GM15510 (cell line): ENCODE results near the gene PRKX.

Experiments
- POLR2A ChIP-seq: IDR thresholded peaks from 3 replicates; pipeline ENCODE4 v1.6.1; 2011; ENCODE audit warnings: borderline replicate concordance; ENCODE audit not compliant: insufficient read length; ENCODE audit errors: extremely low read depth

Gene PRKX

DNA sequence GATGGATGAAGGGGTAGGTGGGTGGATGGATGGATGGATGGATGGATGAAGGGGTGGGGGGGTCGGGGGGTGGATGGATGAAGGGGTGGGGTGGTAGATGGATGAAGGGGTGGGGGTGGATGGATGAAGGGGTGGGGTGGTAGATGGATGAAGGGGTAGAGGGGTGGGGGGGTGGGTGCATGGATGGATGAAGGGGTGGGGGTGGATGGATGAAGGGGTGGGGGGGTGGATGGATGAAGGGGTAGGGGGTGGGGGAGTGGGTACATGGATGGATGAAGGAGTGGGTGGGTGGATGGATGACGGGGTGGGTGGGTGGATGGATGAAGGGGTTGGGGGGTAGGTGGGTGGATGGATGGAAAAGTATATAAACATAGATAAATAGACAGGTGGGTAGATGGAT lies 74.2 kb downstream of the PRKX start:
- no peak for TF ChIP-seq POLR2A

DNA sequence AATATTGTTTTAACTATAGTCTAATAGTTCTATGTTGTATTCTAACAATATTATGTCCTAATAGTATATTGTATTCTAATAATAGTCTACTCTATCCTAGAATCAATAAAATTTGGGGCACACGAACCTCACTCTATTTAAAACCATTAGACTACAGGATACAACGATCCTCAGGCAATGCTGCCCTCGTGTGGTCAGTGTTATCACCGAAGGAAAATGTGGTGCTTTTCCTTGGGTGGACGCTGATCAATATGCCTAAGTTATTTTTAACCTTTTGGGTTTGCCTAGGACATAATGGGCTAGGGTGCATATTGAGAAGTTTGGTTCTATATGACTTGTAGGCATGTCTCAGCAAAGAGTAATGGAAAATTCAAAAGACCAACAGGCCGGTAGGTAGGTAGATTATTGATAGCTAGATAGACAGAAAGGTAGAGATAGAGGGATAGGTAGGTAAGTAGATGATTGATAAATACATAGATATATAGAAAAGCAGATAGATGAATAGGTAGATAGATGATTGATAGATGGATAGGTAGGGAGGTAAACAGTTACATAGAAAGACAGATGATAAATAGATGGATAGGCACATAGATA lies 75.1 kb downstream of the PRKX start:
- no peak for TF ChIP-seq POLR2A

DNA sequence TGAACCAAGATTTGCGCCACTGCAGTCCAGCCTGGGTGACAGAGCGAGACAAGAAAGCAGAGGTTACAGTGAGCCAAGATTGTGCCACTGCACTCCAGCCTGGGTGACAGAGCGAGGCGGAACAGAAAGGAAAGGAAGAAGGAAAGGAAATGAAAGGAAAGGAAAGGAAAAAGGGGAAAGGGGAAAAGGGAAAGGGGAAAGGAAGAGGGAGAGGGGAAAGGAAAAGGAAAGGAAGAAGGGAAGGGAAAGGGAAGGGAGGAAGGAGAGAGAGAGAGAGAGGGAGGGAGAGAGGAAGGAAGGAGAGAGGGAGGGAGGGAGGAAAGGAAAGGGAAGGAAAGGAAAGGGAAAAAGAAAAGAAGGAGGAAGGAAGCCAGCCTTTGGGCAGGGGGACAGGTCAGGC lies 76.6 kb downstream of the PRKX start:
- TF ChIP-seq POLR2A: no peak

DNA sequence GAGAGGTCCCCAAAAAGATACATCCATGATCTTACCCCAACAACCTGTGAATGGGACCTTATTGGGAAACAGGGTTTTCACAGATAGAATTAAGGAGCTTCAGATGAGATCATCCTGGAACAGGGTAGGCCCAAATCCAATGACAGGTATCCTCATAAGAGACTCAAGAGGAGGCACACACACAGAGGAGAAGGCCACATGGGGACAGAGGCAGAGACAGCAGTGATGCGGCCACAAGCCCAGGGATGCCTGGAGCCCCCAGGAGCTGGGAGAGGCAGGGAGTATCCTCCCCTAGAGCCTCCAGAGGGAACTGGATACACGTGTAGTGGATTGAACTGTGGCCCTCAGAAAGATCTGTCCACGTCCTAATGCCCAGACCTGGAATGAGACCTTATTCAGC lies 82.3 kb downstream of the PRKX start:
- no peak for TF ChIP-seq POLR2A

DNA sequence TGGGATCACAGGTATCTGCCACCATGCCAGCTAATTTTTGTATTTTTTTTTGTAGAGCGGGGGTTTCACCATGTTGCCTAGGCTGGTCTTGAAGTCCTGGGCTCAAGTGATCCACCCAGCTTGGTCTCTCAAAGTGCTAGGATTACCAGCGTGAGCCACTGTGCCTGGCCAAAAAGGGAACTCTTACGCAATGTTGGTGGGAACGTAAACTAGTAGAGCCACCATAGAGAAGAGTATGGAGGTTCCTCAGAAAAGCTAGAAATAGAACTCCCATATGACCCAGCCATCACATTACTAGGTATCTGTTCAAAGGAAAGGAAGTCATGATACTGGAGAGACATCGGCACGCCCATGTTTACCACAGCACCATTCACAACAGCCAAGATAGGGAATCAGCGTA lies 85.9 kb downstream of the PRKX start:
- no peak for TF ChIP-seq POLR2A

DNA sequence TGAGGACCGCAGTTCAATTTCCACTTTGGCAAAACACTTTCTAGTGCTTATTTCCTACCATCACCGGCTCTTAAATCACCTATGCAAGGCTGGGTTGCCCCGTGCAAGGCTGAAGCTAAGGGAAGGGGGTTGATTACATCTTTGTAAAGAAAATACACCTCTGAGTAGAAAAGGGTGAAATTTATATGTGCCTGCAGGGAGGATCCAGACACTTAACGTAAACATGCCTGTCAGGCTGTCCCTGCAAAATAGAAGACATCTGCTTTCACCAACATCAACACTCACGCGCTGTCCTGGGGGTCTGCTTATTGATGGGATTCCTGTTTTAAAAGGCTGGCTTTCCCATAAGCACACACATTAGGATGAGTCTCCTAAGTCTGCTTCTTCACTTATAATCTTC lies 92.0 kb downstream of the PRKX start:
- no peak for TF ChIP-seq POLR2A

DNA sequence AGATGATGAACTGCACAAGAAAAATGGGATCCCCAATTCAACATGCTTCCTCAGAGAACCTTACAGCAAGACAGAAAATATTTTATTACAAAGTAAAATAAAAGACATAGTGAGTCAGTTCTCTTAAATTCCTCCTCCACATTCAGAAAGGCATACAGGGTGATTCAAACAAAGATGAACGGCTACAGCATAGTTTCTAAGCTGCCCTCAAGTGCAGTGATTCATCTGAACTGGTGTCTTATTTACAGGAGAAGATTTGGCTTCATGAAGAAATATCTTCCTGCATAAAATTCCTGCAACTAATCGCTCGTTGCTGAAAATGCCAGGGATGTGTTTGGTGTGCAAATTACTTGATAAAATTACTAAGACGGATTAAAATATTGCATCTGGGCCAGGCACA lies 103.6 kb downstream of the PRKX start:
- TF ChIP-seq POLR2A: no peak

DNA sequence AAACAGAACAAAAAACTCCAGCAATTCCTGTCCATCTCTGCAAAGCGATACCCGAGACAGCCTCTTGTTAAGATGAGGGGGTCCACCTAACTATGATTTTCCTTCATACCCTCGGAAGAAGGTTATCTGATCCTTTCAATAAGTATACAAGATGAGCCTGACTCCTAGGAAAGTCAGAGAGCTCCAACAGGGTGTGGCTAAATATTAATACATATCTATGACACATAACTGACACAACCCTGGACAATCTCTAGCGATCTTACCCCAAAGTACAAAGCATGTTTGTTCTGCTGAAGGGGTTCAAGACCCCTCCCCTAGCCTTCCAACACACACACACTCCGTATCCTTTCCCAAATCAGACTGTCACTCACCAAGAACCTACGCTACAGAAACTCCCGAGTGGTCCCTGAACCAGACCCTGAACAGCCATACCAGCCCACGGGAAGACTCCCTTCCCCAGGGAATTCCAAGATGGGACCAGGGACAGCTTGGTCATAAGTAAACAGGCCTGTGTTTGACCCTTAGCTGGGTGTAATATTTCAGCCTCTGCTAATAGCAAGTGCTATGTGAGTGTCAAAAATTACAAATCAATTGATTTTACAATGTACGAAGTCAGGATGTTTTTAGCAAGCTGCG lies 110.3 kb downstream of the PRKX start:
- TF ChIP-seq POLR2A: no peak

DNA sequence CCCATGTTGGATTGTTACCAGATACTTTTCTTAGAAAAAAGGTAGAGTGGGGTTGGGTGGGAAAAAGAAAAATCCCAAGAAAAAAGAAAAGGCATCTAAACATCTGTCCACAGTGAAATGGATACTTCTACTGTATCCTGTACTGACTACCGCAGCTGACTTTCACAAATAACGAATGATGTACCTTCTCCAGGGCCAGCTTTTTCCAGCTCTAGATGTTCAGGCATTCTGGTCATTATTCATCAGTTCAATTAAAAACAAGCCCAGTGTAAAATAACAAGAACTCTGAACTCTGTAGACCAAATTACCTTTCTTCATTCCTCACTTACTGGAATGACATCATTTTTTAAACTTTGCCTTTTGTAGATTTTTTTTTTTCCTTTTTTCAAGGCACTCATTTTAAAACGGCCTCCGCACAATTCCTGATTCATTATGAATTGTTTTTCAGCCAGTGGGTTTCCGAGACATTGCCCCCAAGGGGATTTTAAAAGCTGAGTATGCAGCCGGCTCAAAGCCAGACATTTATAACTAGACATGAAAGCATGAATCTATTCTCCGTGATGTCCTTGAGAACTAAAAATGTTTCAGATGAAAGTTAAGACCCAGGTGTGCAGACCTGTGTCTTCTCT lies 113.5 kb downstream of the PRKX start:
- TF ChIP-seq POLR2A: no peak

DNA sequence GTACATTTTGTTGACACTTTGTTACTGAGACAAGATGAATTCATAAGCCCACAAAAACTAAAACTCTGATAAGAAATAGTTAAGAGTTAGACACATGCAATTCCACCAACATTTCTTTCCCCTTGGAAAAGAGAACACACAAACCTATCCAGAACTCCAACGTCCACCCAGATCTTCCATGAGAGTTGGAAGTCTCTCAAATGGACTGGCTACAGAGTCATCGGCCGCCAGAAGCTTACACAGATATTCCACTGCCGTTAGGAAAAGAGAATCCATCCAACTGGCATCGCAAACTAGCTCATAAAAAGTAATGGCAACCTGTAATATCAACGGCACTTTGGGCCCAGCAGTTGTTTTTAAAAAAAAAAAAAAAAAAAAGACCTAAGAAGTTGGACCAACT lies 114.7 kb downstream of the PRKX start:
- TF ChIP-seq POLR2A: no peak

DNA sequence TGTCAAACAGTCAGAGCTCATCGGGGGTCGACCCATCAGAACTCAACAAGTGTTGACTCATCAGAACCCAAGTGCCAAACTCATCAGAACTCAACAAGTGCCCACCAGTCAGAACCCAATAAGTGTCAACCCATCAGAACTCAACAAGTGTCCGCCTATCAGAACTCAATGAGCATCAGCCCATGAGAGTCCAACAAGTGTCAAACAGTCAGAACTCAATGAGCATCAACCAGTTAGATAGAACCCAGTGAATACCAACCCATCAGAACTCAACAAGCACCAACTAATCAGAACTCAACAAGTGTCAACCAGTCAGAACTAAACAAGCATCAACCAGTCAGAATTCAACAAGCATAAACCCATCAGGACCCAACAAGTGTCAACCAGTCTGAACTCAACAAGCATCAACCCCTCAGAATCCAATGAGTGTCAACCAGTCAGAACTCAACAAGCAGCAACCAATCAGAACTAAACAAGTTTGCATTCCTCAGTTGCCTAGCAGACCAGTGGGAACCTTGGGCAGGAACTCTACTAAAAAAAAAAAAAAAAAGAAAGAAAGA lies 115.3 kb downstream of the PRKX start:
- TF ChIP-seq POLR2A: no peak

DNA sequence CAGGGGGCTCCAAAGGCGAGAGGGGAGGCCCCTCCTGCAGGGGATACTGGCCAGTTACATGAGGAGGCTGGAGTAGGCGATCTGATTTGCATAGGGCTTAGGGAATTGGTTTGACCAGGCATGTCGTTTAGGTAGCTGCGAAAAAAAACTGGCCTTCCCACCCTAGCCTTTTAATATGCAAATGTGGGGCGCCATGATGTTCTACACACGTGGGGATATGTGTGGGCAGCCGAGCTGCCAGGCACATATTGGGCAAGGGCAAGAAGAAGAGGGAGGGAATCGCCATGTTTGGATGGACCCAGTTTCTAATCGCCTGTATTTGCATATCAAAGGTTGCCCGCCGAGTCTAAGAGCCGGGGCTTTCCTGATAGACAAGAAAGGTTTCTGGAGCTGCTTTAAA lies 121.3 kb downstream of the PRKX start:
- no peak for TF ChIP-seq POLR2A

DNA sequence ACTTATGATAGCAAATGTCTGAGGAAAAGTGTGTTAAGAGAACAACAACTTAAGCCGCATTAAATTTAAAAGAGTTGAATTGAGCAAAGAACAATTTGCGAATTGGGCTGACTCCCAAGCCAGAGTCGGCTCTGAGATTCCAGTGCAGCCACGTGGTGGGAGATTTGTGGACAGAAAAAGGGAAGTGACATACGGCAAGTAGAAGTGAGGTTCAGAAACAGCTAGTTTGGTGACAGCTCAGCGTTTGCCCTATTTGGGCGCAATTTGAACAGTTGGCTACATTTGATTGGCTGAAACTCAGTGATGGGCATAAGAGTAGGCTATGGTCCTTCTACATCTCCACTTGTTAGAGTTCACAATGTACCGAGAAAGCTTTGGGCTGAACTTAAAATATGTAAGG lies 124.0 kb downstream of the PRKX start:
- no peak for TF ChIP-seq POLR2A

DNA sequence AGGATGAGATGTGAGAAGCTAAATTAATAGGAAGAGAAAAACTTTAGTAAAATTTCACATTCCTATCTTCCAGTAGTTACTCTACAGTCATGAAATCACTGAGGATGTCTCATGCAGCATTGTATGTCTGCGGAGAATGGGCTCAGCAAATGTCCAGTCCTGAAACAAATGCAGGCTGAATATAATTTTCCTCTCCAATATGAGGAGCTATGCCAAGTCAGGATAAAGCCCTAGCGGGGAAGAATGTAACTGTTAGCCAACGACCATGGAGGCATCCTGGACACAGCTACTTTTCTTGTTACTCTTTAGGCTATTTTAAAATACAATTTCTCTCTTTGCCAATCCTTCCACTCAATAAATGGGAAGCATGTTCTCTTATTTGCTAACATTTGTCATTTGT lies 127.7 kb downstream of the PRKX start:
- TF ChIP-seq POLR2A: no peak

DNA sequence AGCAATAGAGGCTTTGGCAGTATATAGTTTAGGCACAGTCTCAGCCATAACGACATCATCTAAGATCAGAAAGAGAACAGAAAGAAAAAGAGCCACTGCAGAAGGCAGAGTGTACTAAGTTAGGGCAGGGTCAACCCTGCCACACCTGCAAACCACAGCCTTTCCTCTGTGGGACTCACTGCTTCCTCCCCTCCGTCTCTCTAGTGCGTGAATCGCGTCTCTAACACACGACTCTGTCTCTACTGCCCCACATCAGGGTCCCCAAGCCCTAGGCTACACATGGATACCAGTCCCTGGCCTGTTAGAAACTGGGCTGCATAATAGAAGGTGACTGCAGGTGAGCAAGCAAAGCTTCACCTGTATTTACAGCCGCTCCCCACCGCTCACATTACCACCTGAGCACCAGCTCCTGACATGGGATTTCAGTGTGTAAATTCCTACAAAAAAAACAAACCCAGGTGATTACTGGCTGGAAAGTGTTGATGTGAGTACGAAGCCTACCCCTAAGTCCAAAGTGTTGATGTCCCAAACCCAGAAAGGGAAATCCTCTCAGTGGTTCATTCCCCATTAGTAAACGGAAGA lies 128.9 kb downstream of the PRKX start:
- no peak for TF ChIP-seq POLR2A

DNA sequence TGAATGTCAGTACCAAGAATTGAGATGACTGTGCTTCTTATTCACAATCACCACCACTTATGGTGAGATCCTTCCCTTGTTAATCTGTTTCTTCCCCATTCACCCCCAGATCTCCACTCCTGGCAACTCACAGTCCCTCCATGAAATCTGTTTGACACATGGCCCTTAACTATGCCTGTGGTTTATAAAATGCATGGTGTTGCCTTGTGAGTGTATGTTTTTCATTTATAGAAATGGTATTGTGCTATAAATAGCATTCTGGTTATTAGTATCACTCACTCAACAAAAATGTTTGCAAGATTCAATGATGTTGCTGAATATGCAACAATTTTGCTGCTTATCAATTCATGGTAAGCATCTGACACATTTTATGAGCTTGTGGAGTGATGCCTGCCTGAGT lies 131.0 kb downstream of the PRKX start:
- no peak for TF ChIP-seq POLR2A
